GM13976 (cell line): ENCODE results near the gene ZSWIM3.
"Not testable (repeated sequence)": the region's sequence is repeated elsewhere in the genome, so short reads cannot be mapped to it uniquely, and the experiment has no call there.

Experiments used
- DNase-seq: peaks from one replicate; pipeline ENCODE4 v3.0.0; 2012; ENCODE audit warnings: low spot score
- CTCF ChIP-seq: IDR thresholded peaks from 2 replicates; pipeline ENCODE4 v1.5.1; 2012; ENCODE audit warnings: borderline replicate concordance, mild to moderate bottlenecking; ENCODE audit not compliant: insufficient read depth; ENCODE audit errors: extremely low read depth, missing control alignments, control extremely low read depth
- in situ Hi-C: fragments of 300-500 bp; cut with MboI; formaldehyde crosslinking; loops from one replicate; pipeline ENCODE4 v1.12.0; 2022; ENCODE audit warnings: low sequenced_read_pairs, mixed read lengths, inconsistent platforms; ENCODE audit not compliant: unreplicated experiment

ZSWIM3 gene

GRCh38 chr20:45899046-45899835, 41.8 kb downstream of the ZSWIM3 start:
- DNase-seq = no peak
- TF ChIP-seq CTCF = no peak
- in situ Hi-C loops = no loop called here

- in situ Hi-C loops, DNase-seq: not testable (repeated sequence)
Measured at GRCh38 chr20:45901332-45901731, 43.9 kb downstream of the ZSWIM3 start.

GRCh38 chr20:45902199-45902701, 44.8 kb downstream of the ZSWIM3 start:
- DNase-seq = no peak
- no peak for TF ChIP-seq CTCF
- in situ Hi-C loops = no loop called here

GRCh38 chr20:45904583-45905504, 47.4 kb downstream of the ZSWIM3 start:
- no peak for TF ChIP-seq CTCF
- in situ Hi-C loops = no loop called here

GRCh38 chr20:45905505-45906079, 48.2 kb downstream of the ZSWIM3 start:
- no peak for DNase-seq
- in situ Hi-C loops = no loop called here
- no peak for TF ChIP-seq CTCF

More at GRCh38 chr20:45904583-45905504, 47.4 kb downstream of the ZSWIM3 start:
- DNase-seq = no peak

- in situ Hi-C loops = no loop called here
- no peak for DNase-seq
- no peak for TF ChIP-seq CTCF
Measured at GRCh38 chr20:45907219-45907948, 50.0 kb downstream of the ZSWIM3 start.
